Neural cell (in vitro differentiated cells): ENCODE measurements around the gene ALG3. TPM values are rescaled to one million over a fixed set of nuclear protein-coding genes. Genes with fewer than 3 reads are reported as not detected.

Experiments used
- H2AFZ ChIP-seq: fragments of 200-600, 300-800 bp; sonication (generic), shearing (Covaris generic); 2 replicates; pipeline ENCODE4 v1.6.0; 2014; ENCODE audit warnings: low read depth, mild to moderate bottlenecking, antibody characterized with exemption, low read length, moderate library complexity
- H3F3A ChIP-seq: fragments of 200-600 bp; shearing (Covaris generic); 2 replicates; pipeline ENCODE4 v1.6.1; 2016; ENCODE audit warnings: mild to moderate bottlenecking, moderate library complexity, mixed read lengths, antibody characterized with exemption, low read length; ENCODE audit not compliant: insufficient read depth, poor library complexity, severe bottlenecking
- H3K27ac ChIP-seq: fragments of 200-600, 300-800 bp; sonication (generic), shearing (Covaris generic); 2 replicates; pipeline ENCODE4 v1.5.1; 2014; ENCODE audit warnings: mild to moderate bottlenecking, low read length, moderate library complexity
- H3K27me3 ChIP-seq: fragments of 300-800, 200-600 bp; sonication (generic), shearing (Covaris generic); 2 replicates; pipeline ENCODE4 v1.6.0; 2014; ENCODE audit warnings: mild to moderate bottlenecking, low read depth, low read length, moderate library complexity; ENCODE audit not compliant: insufficient read depth
- H3K36me3 ChIP-seq: fragments of 300-800, 200-600 bp; sonication (generic), shearing (Covaris generic); 2 replicates; pipeline ENCODE4 v1.5.1; 2014; ENCODE audit warnings: mild to moderate bottlenecking, antibody characterized with exemption, low read length, moderate library complexity; ENCODE audit not compliant: insufficient read depth
- H3K4me2 ChIP-seq: fragments of 300-800, 200-600 bp; sonication (generic), shearing (Covaris generic); 2 replicates; pipeline ENCODE4 v1.6.0; 2014; ENCODE audit warnings: mild to moderate bottlenecking, low read length
- H3K4me3 ChIP-seq: fragments of 300-800, 200-600 bp; sonication (generic), shearing (Covaris generic); 2 replicates; pipeline ENCODE4 v1.5.1; 2014; ENCODE audit warnings: mild to moderate bottlenecking, low read length, moderate library complexity
- H3K79me2 ChIP-seq: fragments of 200-600 bp; shearing (Covaris generic); replicated peaks from 2 replicates; pipeline ENCODE4 v1.6.0; 2014; ENCODE audit warnings: mild to moderate bottlenecking, low read length, moderate library complexity; ENCODE audit not compliant: insufficient read depth
- H3K9ac ChIP-seq: fragments of 300-800, 200-600 bp; sonication (generic), shearing (Covaris generic); 2 replicates; pipeline ENCODE4 v1.6.1; 2016; ENCODE audit warnings: mild to moderate bottlenecking, low read length, mixed read lengths
- H3K9me2 ChIP-seq: fragments of 200-600 bp; shearing (Covaris generic); 2 replicates; pipeline ENCODE4 v1.6.1; 2016; ENCODE audit warnings: mild to moderate bottlenecking, low read length, mixed read lengths; ENCODE audit not compliant: insufficient read depth
- H3K9me3 ChIP-seq: fragments of 200-600, 300-800 bp; sonication (generic), shearing (Covaris generic); 2 replicates; pipeline ENCODE4 v1.6.1; 2016; ENCODE audit warnings: mild to moderate bottlenecking, mixed run types, low read length, moderate library complexity, mixed read lengths
- H4K20me1 ChIP-seq: fragments of 200-600 bp; shearing (Covaris generic); 2 replicates; pipeline ENCODE4 v1.6.1; 2016; ENCODE audit warnings: mild to moderate bottlenecking, mixed run types; ENCODE audit not compliant: insufficient read depth
- EP300 ChIP-seq: fragments of 450-650 bp; conservative IDR thresholded peaks from 2 replicates; pipeline ENCODE4 v1.6.1; 2014; ENCODE audit warnings: antibody characterized with exemption, mild to moderate bottlenecking, moderate library complexity; ENCODE audit not compliant: poor library complexity, severe bottlenecking
- EZH2 ChIP-seq: fragments of 200-600, 300-800 bp; shearing (Covaris generic), sonication (generic); IDR thresholded peaks from 2 replicates; pipeline ENCODE4 v1.6.1; 2014; ENCODE audit warnings: antibody characterized with exemption, low read length, borderline replicate concordance, mild to moderate bottlenecking; ENCODE audit not compliant: insufficient read depth, poor library complexity, severe bottlenecking
- MXI1 ChIP-seq: fragments of 450-650 bp; conservative IDR thresholded peaks from 2 replicates; pipeline ENCODE4 v1.6.1; 2014; ENCODE audit warnings: antibody characterized with exemption, mild to moderate bottlenecking; ENCODE audit not compliant: poor library complexity, severe bottlenecking
- POLR2AphosphoS5 ChIP-seq: IDR thresholded peaks from 2 replicates; pipeline ENCODE4 v1.6.1; 2012
- RAD21 ChIP-seq: fragments of 450-650 bp; conservative IDR thresholded peaks from 2 replicates; pipeline ENCODE4 v1.6.1; 2014; ENCODE audit warnings: antibody characterized with exemption, mild to moderate bottlenecking, moderate library complexity
- REST ChIP-seq: IDR thresholded peaks from 2 replicates; pipeline ENCODE4 v1.6.1; 2012; ENCODE audit warnings: borderline replicate concordance
- SMC3 ChIP-seq: fragments of 450-650 bp; conservative IDR thresholded peaks from 2 replicates; pipeline ENCODE4 v1.6.1; 2014; ENCODE audit warnings: antibody characterized with exemption, mild to moderate bottlenecking, moderate library complexity; ENCODE audit not compliant: poor library complexity
- TAF1 ChIP-seq: IDR thresholded peaks from 2 replicates; pipeline ENCODE4 v1.6.1; 2012; ENCODE audit warnings: low read depth
- polyA plus RNA-seq: library from polyadenylated mRNA; depleted of rRNA; stranded (reverse); fragments of >200 nt; gene quantifications from 2 replicates; pipeline ENCODE4 v1.2.3, GENCODE V29; 2014
- TF ChIP-seq, protein P1 (sequence below): fragments of 450-650 bp; IDR thresholded peaks from 2 replicates; pipeline ENCODE4 v1.5.1; 2014; ENCODE audit warnings: antibody characterized with exemption, mild to moderate bottlenecking, moderate library complexity; ENCODE audit not compliant: poor library complexity, severe bottlenecking

ALG3 gene
- polyA plus RNA-seq, 1 donor from 2014 or later: 13.5 TPM

- Histone ChIP-seq H3K4me2 (no peak overlapping the region), H3K79me2 (no peaks in the 10 kb centered on the region), H3K27me3 (no peaks in the 10 kb centered on the region), H3K9me2 (no peaks in the 10 kb centered on the region), H3F3A (no peaks in the 10 kb centered on the region), H3K4me3 (no peak overlapping the region), H3K9me3 (no peaks in the 10 kb centered on the region), H3K9ac (no peak overlapping the region), H2AFZ (no peak overlapping the region), H3K27ac (no peak overlapping the region), H3K36me3 (no peaks in the 10 kb centered on the region), H4K20me1 (no peaks in the 10 kb centered on the region)
- TF ChIP-seq EZH2: no peak
- no peak for TF ChIP-seq TAF1
- no peak for TF ChIP-seq RAD21
- TF ChIP-seq POLR2AphosphoS5: no peak
- no peak for TF ChIP-seq EP300
- TF ChIP-seq MXI1: no peak
- TF ChIP-seq SMC3: no peak
- TF ChIP-seq, protein P1, sequence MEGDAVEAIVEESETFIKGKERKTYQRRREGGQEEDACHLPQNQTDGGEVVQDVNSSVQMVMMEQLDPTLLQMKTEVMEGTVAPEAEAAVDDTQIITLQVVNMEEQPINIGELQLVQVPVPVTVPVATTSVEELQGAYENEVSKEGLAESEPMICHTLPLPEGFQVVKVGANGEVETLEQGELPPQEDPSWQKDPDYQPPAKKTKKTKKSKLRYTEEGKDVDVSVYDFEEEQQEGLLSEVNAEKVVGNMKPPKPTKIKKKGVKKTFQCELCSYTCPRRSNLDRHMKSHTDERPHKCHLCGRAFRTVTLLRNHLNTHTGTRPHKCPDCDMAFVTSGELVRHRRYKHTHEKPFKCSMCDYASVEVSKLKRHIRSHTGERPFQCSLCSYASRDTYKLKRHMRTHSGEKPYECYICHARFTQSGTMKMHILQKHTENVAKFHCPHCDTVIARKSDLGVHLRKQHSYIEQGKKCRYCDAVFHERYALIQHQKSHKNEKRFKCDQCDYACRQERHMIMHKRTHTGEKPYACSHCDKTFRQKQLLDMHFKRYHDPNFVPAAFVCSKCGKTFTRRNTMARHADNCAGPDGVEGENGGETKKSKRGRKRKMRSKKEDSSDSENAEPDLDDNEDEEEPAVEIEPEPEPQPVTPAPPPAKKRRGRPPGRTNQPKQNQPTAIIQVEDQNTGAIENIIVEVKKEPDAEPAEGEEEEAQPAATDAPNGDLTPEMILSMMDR: no peak
- TF ChIP-seq REST: no peak
Observed at GRCh38 chr3:184200825-184201224, 47.9 kb downstream of the ALG3 start.

DNA sequence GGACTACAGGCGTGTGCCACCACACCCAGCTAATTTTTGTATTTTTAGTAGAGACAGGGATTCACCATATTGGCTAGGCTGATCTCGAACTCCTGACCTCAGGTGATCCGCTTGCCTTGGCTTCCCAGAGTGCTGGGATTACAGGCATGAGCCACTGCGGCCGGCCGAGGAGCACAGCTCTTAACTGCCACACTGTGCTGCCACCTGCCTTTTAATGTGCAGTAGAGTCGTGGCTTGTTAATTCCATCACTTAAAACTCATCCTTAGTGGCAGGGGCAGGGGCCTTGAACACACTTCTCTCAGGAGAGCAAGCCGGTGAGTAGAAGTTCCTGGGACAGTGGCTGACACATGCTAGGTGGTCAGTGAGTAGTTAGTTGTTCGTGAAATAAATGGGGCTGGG is 50.3 kb downstream of the ALG3 start:
- H3K27ac ChIP-seq: no peak overlapping the region
- H3K27me3 ChIP-seq: no peaks in the 10 kb centered on the region
- no peaks in the 10 kb centered on the region for H3F3A ChIP-seq
- no peaks in the 10 kb centered on the region for H3K36me3 ChIP-seq
- no peak overlapping the region for H3K4me3 ChIP-seq
- no peaks in the 10 kb centered on the region for H4K20me1 ChIP-seq
- no peak overlapping the region for H3K4me2 ChIP-seq
- no peaks in the 10 kb centered on the region for H3K9me3 ChIP-seq
- H3K9ac ChIP-seq: no peak overlapping the region
- no peak overlapping the region for H2AFZ ChIP-seq
- H3K79me2 ChIP-seq: no peaks in the 10 kb centered on the region
- TF ChIP-seq, protein P1: no peak
- no peak for TF ChIP-seq SMC3
- TF ChIP-seq POLR2AphosphoS5: no peak
- TF ChIP-seq RAD21: no peak
- TF ChIP-seq MXI1: no peak
- no peak for TF ChIP-seq EZH2
- no peak for TF ChIP-seq TAF1
- TF ChIP-seq EP300: no peak
- TF ChIP-seq REST: no peak
- H3K9me2 ChIP-seq: no peaks in the 10 kb centered on the region
